NCI-H146 treated with DMSO at 0.1 percent for 48 hours (cell line): Measurements from ENCODE around the gene ZBTB21.

Experiments
- DNase-seq: peaks from one replicate; lab custom pipeline; 2025; ENCODE audit not compliant: unreplicated experiment; lab: John Stamatoyannopoulos, UW

ZBTB21 gene

GRCh38 chr21:42040411-42041180 is 30.4 kb upstream of the ZBTB21 start:
- DNase-seq, result no peak

GRCh38 chr21:42039911-42040351 is 29.8 kb upstream of the ZBTB21 start:
- DNase-seq, result no peak

- DNase-seq, result no peak
These were observed 29.3 kb upstream of the ZBTB21 start for GRCh38 chr21:42039470-42039901.

GRCh38 chr21:42038826-42039425 is 28.8 kb upstream of the ZBTB21 start:
- DNase-seq, result no peak

- DNase-seq, result no peak
These were observed 28.2 kb upstream of the ZBTB21 start for GRCh38 chr21:42038393-42038792.

GRCh38 chr21:42037943-42038342 is 27.8 kb upstream of the ZBTB21 start:
- no peak for DNase-seq

- no peak for DNase-seq
These were observed 27.4 kb upstream of the ZBTB21 start for GRCh38 chr21:42037516-42037915.

GRCh38 chr21:42036313-42036712 is 26.2 kb upstream of the ZBTB21 start:
- DNase-seq, result no peak

GRCh38 chr21:42032968-42033367 is 22.8 kb upstream of the ZBTB21 start:
- no peak for DNase-seq

- no peak for DNase-seq
These were observed 22.1 kb upstream of the ZBTB21 start for GRCh38 chr21:42032266-42032665.

- DNase-seq, result no peak
These were observed 21.7 kb upstream of the ZBTB21 start for GRCh38 chr21:42031816-42032215.

GRCh38 chr21:42031241-42031640 is 21.1 kb upstream of the ZBTB21 start:
- no peak for DNase-seq

GRCh38 chr21:42030311-42030710 is 20.2 kb upstream of the ZBTB21 start:
- DNase-seq, result no peak

- DNase-seq, result no peak
These were observed 18.7 kb upstream of the ZBTB21 start for GRCh38 chr21:42028766-42029425.

- no peak for DNase-seq
These were observed 17.9 kb upstream of the ZBTB21 start for GRCh38 chr21:42027822-42028765.

- DNase-seq, result no peak
These were observed 17.1 kb upstream of the ZBTB21 start for GRCh38 chr21:42027085-42027821.

- no peak for DNase-seq
These were observed 15.9 kb upstream of the ZBTB21 start for GRCh38 chr21:42026082-42026435.

- DNase-seq, result no peak
These were observed 15.4 kb upstream of the ZBTB21 start for GRCh38 chr21:42025376-42026081.

GRCh38 chr21:42022906-42023305 is 12.7 kb upstream of the ZBTB21 start:
- no peak for DNase-seq

- no peak for DNase-seq
These were observed 11.9 kb upstream of the ZBTB21 start for GRCh38 chr21:42022091-42022430.
